GM19455 (cell line): ENCODE data around the gene UGT1A10.

Experiments
- ATAC-seq: cut with Tn5 transposase; IDR thresholded peaks from one replicate; pipeline ENCODE4 v1.9.1; 2021; ENCODE audit not compliant: unreplicated experiment

The UGT1A10 gene

DNA sequence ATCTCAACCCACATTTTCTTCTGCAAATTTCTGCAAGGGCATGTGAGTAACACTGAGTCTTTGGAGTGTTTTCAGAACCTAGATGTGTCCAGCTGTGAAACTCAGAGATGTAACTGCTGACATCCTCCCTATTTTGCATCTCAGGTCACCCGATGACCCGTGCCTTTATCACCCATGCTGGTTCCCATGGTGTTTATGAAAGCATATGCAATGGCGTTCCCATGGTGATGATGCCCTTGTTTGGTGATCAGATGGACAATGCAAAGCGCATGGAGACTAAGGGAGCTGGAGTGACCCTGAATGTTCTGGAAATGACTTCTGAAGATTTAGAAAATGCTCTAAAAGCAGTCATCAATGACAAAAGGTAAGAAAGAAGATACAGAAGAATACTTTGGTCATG, 131.8 kb downstream of the UGT1A10 start:
- ATAC-seq, result no peak

DNA sequence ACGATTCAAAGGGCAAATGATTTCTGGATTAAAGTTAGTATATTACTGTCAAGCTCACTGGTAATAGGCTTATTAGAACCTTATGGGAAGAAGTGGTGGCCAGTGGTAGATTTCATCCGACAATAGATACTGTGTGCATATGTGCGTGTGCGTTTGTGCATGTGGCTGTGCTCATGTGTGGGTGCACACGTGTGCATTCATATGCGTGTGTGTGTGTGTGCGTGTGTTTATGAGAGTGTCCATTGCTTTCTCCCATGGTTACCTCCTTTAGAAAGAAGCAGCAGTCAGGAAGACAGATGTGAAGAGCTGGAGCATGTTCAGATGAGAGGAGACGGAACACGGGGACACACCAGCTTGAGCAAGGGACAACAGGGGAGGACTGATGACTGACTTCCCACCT, 133.0 kb downstream of the UGT1A10 start:
- ATAC-seq, result no peak

DNA sequence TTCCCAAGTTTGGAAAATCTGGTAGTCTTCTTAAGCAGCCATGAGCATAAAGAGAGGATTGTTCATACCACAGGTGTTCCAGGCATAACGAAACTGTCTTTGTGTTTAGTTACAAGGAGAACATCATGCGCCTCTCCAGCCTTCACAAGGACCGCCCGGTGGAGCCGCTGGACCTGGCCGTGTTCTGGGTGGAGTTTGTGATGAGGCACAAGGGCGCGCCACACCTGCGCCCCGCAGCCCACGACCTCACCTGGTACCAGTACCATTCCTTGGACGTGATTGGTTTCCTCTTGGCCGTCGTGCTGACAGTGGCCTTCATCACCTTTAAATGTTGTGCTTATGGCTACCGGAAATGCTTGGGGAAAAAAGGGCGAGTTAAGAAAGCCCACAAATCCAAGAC, 135.9 kb downstream of the UGT1A10 start:
- ATAC-seq, result no peak

DNA sequence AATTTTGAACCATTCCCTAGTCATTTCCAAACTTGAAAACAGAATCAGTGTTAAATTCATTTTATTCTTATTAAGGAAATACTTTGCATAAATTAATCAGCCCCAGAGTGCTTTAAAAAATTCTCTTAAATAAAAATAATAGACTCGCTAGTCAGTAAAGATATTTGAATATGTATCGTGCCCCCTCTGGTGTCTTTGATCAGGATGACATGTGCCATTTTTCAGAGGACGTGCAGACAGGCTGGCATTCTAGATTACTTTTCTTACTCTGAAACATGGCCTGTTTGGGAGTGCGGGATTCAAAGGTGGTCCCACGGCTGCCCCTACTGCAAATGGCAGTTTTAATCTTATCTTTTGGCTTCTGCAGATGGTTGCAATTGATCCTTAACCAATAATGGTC, 136.3 kb downstream of the UGT1A10 start:
- ATAC-seq, result no peak

DNA sequence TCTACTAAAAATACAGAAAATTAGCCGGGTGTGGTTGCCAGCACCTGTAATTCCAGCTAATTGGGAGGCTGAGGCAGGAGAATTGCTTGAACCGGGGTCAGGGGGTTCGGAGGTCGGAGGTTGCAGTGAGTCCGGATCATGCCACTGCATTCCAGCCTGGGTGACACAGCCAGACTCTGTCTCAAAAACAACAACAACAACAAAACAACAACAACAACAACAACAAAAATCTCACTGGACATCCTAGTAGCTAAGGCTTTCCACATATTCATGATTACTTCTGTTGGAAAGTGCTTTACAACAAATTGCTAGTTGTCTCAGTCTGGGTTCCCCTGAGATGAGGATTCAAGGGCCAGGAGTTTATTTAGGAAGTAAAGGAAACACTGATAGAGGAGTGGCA, 137.6 kb downstream of the UGT1A10 start:
- no peak for ATAC-seq

DNA sequence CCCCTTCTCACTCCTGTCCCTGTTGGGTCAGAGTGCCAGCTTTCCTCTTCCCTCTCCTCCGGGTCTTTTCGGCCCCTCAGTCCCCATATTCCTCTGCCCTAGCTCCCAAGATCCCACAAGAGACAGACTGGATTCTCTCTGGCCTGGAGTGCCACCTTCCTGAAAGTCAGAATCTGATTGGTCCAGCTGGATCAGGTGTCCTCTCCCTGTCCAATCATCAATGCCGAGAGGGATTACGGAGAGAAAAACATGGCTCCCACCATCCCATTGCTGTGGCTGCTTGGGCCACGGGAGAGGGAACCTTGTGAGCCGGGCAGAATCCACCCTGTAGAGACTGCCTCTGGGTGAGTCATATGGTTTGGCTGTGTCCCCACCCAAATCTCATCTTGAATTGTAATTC, 139.2 kb downstream of the UGT1A10 start:
- ATAC-seq, result no peak

DNA sequence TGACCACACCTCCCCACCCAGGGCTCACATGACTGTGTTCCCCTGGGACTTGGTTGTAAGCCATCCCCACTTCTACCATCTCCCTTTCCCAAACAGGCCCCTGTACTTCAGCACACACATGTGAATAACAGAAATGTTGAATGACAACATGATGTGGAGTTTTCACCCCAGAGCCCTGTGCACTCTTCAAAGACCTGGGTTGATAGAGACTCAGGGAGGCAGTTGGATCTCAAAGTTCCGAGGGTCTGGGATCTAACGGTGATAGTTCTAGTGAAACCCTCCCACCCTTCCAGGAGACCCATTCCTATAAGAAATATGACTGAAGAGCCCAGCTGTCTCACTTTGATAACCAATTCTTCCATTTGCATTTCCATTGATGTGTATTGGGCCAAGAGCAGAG, 141.8 kb downstream of the UGT1A10 start, which contains the start of gene MROH2A:
TSS of gene MROH2A (plus strand) at position 301 of the 400 bp plus-strand sequence. CDS start 1,029 bp downstream, outside the sequence.
- no peak for ATAC-seq

DNA sequence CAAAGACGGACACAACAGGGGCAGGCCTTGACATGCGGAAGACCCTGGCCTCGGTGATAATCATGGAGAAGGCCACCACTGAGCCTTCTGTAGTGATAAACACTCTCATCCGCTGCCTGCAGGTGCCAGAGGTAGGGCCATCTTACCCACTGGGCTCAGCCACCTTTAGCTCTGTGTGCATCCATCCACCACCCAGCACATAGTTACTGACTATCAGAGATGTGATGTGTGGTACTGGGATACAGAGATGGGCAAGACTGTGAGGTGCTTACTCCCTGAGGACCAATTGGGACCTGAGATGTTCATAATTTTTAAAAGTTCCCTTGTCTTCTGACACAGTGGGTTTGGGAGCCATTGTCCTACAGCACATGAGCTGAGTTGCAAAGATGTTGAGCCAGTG, 143.5 kb downstream of the UGT1A10 start:
- ATAC-seq, result no peak

DNA sequence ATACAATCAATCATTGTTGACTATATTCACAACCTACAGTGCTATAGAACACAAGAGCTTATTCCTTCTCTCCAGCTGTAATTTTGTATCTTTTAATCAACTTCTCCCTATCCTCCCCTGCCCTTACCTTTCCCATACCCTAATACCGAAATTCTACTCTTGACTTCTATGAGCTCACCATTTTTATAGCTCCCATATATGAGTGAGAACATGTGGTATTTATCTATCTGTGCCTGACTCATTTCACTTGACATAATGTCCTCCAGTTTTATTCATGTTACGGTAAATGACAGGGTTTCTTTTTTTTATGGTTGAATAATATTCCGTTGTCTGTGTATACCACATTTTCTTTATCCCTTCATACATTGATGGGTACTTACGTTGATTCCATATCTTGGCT, 144.5 kb downstream of the UGT1A10 start:
- ATAC-seq, result no peak

DNA sequence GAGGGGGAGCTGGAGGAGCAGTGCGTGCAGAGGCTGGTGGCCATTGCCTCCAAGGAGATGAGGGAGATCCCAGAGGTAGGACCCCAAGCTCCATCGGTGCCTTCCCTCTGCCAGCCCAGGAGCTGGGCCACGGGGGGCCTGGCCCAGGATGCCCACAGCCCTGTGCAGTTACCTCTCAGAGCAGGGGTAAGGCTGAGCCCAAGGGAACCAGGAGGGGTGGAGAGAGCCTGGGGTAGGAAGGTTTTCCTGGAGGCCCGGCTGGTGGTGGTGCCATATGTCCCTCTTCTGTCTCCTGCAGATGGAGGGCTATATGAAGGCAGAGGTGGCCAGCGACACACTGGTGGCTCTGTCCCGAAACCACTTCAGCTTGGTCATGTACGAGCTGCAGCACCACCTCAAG, 153.3 kb downstream of the UGT1A10 start:
- no peak for ATAC-seq

DNA sequence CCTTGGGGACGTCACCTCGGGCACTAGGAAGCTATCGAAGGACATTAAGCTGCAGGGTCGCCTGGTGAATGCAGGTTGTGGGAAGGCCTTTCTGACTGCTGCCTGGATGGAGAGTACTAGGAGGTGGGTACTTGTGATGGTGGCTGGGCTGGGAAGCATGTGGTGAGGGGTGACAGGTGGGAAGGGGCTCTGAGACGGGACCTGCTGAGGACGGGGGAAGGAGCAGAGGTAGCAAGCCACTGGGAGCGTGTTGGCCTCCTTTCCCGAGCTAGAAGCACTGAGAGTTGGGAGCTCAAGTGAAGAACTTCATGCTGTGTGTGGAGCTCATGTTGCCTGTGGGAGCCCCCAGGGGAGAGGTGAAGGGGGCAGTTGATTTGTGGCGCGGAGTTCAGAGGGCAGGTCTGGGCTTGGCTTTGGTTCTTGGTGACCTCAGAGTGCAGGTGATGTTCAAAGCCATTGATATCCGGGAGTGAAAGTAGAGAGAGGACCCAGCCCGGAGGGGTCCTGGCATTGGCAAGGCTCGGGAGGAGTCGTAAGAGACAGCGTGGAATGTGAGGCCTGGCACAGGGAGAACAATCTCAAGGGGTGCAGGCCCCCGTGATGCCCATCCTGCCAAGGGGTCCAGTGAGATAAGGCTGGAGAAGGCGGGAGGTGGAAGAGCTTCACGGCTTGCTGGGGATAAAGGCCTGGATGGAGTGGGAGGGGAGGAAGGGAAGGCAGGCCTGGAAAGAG, 155.1 kb downstream of the UGT1A10 start:
- ATAC-seq, result no peak

DNA sequence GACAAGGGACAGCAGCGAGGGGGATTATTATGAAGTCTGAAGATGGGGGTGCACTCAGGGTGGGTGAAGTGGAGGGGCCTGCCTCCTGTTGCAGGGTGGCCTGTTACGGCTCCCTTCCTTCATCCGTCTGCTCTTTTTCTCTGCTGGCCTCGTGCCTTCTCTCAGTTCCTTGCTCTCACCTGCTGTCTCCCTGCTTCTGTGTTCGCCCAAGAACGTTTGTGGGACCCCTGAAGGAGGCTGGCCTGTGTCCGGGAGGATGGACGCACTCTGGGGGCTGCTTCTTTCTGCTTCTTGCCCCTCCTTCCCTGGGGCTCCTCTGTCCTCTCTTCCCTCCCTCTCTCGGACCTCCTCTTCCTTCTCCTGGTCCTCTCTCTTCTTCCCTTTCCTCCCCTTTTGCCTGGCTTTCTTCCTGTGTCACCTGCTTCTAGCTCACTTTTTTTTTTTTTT, 155.7 kb downstream of the UGT1A10 start:
- no peak for ATAC-seq

DNA sequence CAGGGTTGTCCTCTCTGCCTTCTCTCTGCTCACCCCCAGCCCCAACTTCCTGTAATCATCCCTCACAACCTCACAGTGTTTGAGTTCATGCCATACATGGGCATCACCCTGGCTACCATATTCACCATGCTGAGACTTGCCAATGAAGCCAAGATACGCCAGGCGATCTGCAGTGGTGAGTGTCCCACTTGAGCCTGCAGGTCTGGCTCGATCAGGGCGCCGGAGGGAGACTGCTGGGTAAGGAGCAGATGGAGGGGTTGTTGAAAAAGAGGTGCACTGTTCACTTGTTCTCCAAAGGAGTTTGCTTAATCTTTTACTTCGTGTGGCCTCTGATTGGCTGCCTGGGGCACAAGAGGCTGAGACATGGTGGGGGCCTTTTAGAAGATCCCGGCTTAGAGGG, 156.5 kb downstream of the UGT1A10 start:
- ATAC-seq, result no peak

DNA sequence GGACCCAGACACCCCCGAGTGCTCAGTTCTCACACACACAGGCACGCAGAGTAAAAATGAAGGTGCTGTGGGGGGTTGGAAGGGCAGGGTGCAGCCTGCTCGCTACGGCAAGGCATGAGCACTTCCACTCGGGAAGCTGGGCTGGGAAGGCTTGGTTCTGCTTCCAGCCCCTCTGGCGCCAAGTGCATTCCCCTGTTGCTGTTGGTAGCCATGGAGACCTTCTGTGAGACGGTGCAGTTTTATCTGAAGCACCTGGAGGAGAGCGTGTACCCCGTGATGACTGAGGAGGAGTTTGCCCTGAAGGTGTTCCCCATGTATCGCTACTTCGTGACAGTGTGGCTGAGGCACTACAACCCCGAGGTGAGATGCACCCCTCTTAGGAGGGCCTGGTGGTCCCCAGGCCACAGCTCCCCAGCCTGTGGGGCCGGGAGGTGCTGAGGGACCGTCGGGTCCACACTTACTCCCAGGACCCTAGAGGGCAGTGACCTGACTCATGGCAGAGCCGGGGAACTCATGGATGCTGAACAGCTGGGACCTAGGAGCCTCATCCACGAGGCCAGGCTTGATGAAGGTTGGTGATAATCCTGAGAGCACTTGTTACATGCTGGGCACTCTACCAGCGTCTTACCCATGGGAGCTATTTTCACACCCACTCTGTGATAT, 157.3 kb downstream of the UGT1A10 start:
- no peak for ATAC-seq

DNA sequence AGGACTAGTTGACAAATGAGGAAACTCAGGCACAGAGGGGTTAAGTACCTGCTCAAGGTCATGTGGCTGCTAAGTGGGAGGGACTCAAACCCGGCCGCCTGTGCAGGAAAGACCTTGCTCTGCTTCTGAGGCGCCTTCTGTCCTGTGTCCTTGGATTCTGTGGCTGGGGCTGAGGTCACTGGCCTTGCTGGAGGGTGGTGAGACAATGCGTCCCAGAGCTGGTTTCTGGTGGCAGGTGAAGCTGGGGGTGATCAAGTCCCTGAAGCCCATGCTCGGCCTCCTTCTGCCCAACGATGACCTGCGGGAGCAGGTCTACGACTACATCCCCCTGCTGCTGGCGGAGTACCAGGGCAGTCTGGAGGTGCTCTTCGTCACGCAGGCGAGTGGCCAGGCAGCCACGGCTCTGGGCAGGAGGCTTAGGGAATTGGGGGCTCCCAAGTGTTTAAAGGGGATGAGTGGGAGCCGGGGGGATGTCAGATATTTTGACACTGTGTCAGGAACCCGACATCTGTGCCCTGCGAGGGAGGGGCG, 157.9 kb downstream of the UGT1A10 start:
- no peak for ATAC-seq

DNA sequence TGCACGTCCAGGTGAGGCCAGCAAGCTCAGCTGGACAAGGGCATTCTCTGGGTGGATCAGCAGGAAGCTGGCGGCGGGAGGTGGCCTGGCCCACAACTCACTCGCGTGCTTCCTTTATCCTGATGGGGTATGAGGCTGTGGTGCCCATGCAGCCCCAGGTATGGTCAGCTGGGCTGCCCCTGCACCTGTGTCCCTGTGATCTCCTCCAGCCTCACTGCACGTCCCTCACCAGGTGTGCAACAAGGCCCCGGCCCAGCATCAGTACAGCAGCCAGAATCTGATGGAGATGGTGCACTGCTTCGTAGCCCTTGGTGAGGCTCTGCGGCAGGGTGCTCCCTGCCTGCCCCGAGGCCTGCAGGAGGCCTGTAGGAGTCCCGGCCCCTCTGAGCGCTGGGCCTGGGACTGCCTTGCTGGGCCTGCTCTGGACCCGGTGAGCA, 159.5 kb downstream of the UGT1A10 start:
- no peak for ATAC-seq

DNA sequence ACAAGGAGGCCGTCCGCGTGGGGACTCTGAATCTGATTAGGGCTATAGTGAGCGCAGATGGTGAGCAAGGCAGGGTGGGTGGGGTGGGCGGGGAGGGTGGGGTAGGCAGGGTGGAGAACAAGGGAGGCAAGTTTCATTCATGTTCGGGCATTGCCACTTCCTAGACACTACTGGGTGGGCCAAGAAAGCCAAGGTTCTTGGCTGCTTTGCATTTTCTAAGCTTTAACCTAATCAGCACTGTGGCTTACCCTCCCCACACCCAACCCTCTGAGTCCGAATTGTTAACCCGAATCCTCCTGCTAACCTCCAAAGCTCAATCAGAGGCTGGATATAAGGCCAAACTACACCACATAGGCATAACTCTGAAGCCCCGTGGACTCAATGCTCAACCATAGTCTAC, 160.0 kb downstream of the UGT1A10 start:
- ATAC-seq, result no peak

DNA sequence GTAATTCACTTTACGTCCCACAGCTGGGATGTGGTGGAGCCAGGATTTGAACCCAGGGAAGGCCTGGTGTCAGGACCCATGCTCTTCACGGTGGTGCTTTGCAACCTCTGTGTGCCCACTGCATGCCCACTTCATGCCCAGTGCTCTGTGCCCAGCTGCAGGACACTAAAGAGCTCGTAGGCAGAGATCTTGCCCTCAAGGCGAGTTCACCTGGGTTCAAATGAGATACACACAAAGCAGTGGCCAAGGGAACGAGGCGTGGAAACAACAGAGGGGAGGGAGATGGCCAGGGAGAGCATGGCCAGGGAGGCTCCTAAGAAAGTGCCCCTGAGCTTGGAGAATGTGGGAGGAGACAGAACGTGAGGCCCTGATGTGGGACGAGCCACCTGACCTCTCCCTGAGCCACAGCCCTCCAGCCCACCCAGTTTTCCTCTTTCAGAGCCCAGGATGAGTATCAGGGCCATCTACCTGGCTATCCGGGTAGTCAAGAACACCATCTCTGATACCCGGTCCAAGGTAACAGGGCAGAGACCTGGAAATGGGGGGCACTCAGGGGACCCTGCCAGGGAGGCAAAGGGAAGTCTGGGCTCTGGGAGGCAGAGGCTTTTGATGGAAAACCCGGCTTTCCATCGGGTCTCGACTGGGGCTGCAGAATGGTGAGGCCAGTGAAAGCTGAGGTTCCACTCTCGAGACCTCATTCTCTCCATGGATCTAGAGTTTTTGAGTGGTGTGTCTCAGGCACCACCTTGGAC, 162.3 kb downstream of the UGT1A10 start:
- no peak for ATAC-seq

DNA sequence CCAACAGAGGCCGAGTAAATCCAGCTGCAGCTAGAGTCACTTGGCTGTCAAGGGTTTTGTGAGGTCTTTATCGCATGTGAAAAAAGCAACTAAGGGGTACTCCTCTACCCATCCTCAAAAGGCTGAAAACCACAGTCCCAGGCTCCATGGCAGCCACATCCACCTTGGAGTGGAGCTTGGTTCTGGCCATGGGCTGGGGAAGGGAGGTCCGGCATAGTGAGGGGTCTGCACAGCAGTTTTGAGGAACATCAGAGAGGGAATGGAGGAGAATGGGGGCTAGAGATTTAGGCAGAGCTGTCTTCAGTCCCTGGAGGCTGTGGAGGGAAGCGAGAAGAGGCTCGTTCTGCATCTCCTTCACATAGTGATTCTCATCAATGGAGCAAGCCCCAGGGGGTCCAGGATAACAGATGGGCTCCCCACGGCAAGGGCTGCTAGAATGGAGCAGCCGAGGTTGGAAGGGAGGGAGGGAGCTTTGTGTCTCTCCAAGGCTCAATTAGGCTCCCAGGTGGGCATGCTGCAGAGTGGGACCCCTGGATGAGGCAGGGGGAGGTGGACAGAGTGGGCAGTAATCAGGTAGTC, 162.9 kb downstream of the UGT1A10 start:
- ATAC-seq, result no peak

DNA sequence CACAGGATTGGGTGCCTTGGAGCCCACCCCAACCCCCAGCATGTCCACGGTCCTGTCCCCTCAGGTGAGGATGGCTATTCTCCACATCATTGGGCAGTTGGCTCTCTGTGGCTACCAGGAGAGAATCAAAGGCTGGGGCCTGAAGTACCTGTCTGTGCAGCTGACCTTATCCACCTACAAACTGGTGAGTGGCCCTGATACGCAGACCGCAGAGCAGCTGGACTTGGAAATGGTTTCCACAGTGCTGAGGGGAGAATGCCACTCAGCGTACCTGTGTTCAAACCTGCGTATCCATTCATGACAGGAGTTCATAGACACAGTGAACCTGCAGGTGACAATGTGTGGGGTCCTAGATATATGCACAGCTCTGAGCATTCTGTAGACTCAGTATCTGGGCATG, 163.5 kb downstream of the UGT1A10 start:
- ATAC-seq, result no peak

DNA sequence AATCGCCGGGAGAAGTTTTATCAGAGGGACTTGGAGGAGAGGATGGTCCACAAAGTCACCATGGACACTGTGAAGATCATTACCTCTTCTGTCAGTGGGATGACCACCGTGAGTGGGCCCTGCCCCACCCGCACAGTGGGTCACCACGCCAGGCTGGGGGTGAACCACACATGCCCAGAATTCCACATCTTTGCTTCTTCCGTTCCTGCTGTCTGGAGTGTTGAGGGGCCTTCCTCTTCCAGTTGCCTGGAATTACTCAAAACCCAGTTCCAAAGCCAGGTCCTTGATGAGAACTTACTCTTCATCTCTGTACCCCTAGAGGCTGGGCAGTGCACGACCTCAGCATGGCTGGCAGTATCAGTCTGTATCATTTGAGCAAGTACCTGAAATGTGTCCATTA, 164.0 kb downstream of the UGT1A10 start:
- ATAC-seq, result no peak
